K562 (cell line): ENCODE measurements around the gene ZNF280C. TPM values are rescaled to one million over a fixed set of nuclear protein-coding genes. Genes with fewer than 3 reads are reported as not detected.

Experiments
- CEBPG ChIP-seq, 3 experiments: fragments of 200-800 bp in 1 of 3; sonication (Bioruptor generic) in 1 of 3; sonication (generic) in 1 of 3; formaldehyde crosslinking in 1 of 3; IDR thresholded peaks in 2 of 3; conservative IDR thresholded peaks in 1 of 3; 2 replicates each; pipeline versions ENCODE4 v1.6.1 to v1.8.0; 2016 to 2022; ENCODE audit warnings: missing compliant biosample characterization in 2 of 3, missing genetic modification characterization in 2 of 3, mild to moderate bottlenecking in 1 of 3, missing genetic modification reagents in 1 of 3
- ETV1 ChIP-seq: fragments of 450-650 bp; conservative IDR thresholded peaks from 2 replicates; pipeline ENCODE4 v1.6.1; 2016; ENCODE audit warnings: missing genetic modification characterization, control low read depth, low read depth, missing compliant biosample characterization
- EZH2 ChIP-seq: IDR thresholded peaks from 2 replicates; pipeline ENCODE4 v1.6.1; 2012; ENCODE audit warnings: low read depth, mild to moderate bottlenecking, inconsistent platforms, low read length, borderline replicate concordance
- MCM5 ChIP-seq: fragments of 450-650 bp; IDR thresholded peaks from 2 replicates; pipeline ENCODE4 v1.6.1; 2016; ENCODE audit warnings: low read depth
- MLX ChIP-seq, 2 experiments: fragments of 450-650 bp in 1 of 2; sonication (generic) in 1 of 2; formaldehyde crosslinking; conservative IDR thresholded peaks; 2 replicates each; pipeline versions ENCODE4 v1.4.0 to v1.8.1; 2020 to 2022; ENCODE audit warnings: mild to moderate bottlenecking in 1 of 2, missing genetic modification reagents in 1 of 2
- MTA2 ChIP-seq: fragments of 450-650 bp; IDR thresholded peaks from 2 replicates; pipeline ENCODE4 v1.6.1; 2016; ENCODE audit warnings: low read depth
- MYBL2 ChIP-seq, 2 experiments: fragments of 450-650 bp in 1 of 2; sonication (generic) in 1 of 2; formaldehyde crosslinking in 1 of 2; IDR thresholded peaks; 2 replicates each; pipeline versions ENCODE4 v1.6.1 to v1.8.1; 2017 to 2022; ENCODE audit warnings: borderline replicate concordance in 1 of 2, inconsistent platforms in 1 of 2, low read depth in 1 of 2, mild to moderate bottlenecking in 1 of 2, missing genetic modification reagents in 1 of 2, moderate library complexity in 1 of 2
- RHOXF2B ChIP-seq: fragments of 250-450 bp; sonication (Bioruptor Pico); conservative IDR thresholded peaks from 2 replicates; pipeline ENCODE4 v1.5.1; 2021
- RNF219 ChIP-seq: fragments of 250-450 bp; sonication (Bioruptor Pico); IDR thresholded peaks from 2 replicates; pipeline ENCODE4 v1.5.0; 2022; ENCODE audit warnings: mild to moderate bottlenecking
- TCF3 ChIP-seq: sonication (generic); formaldehyde crosslinking; IDR thresholded peaks from 2 replicates; pipeline ENCODE4 v1.4.0; 2020; ENCODE audit warnings: mild to moderate bottlenecking, missing genetic modification reagents
- TRIM25 ChIP-seq: fragments of 450-650 bp; IDR thresholded peaks from 2 replicates; pipeline ENCODE4 v1.7.0; 2016; ENCODE audit warnings: borderline replicate concordance
- TRIM28 ChIP-seq: fragments of 450-650 bp; IDR thresholded peaks from 2 replicates; pipeline ENCODE4 v1.6.1; 2017
- ZBTB7A ChIP-seq: IDR thresholded peaks from 2 replicates; pipeline ENCODE4 v1.6.1; 2011; ENCODE audit warnings: low read depth, mild to moderate bottlenecking, low read length, moderate library complexity, borderline replicate concordance; ENCODE audit not compliant: control insufficient read depth
- ZHX1 ChIP-seq: fragments of 150-350 bp; conservative IDR thresholded peaks from 2 replicates; pipeline ENCODE4 v1.6.1; 2014; ENCODE audit warnings: low read length
- ZKSCAN1 ChIP-seq: fragments of 150-350 bp; IDR thresholded peaks from 2 replicates; pipeline ENCODE4 v1.6.1; 2016; ENCODE audit warnings: low read depth, low read length
- ZNF23 ChIP-seq: fragments of 250-450 bp; sonication (Bioruptor Pico); IDR thresholded peaks from 2 replicates; pipeline ENCODE4 v1.4.0; 2020; ENCODE audit warnings: mild to moderate bottlenecking
- ZNF507 ChIP-seq: conservative IDR thresholded peaks from 2 replicates; pipeline ENCODE4 v1.6.1; 2017; ENCODE audit warnings: missing genetic modification characterization, missing compliant biosample characterization
- ZNF766 ChIP-seq: fragments of 200-800 bp; sonication (Bioruptor generic); conservative IDR thresholded peaks from 2 replicates; pipeline ENCODE4 v1.6.1; 2016; ENCODE audit warnings: missing genetic modification characterization, missing compliant biosample characterization
- ZSCAN29 ChIP-seq: fragments of 450-650 bp; IDR thresholded peaks from 2 replicates; pipeline ENCODE4 v1.6.1; 2017
- polyA plus RNA-seq, 8 experiments: library from polyadenylated mRNA; depleted of rRNA in 4 of 8; stranded (reverse) in 5 of 8; unstranded in 3 of 8; fragments of >200 nt; fragmentation: Nextera tagmentation in 2 of 8; fragmentation: Illumina TruSeq in 1 of 8; extraction: Ambion mirVana in 2 of 8; extraction: Trizol in 1 of 8; gene quantifications; 2 replicates each; pipeline versions ENCODE4 v1.2.1 to v1.2.3, GENCODE V29; 2011 to 2014; ENCODE audit warnings: inconsistent platforms in 1 of 8, missing spikeins in 1 of 8
- total RNA-seq, 7 experiments: library from RNA; depleted of rRNA in 6 of 7; stranded (reverse); fragments of >200 nt in 6 of 7; fragmentation: Illumina TruSeq in 2 of 7; extraction: Trizol in 2 of 7; gene quantifications; 2 replicates each; pipeline versions ENCODE4 v1.2.1 to v1.2.3, GENCODE V29; 2011 to 2021; ENCODE audit warnings: low replicate concordance in 1 of 7

ZNF280C gene
- total and polyA plus RNA-seq, 9 of the 15 experiments (the other 6 are each of a cell fraction or from before 2014, with no cell fraction given), result 1.6 to 8.3 (median 4.4) TPM

GRCh38 chrX:130268449-130269170, at the start of gene ZNF280C (continued):
- TF ChIP-seq ZKSCAN1, result 0 out of 2 replicates have a peak, but pooled peaks have one; percentile 66
- no peak for TF ChIP-seq TRIM25
- TF ChIP-seq MCM5, result no peak
- peak; percentile 90 for TF ChIP-seq MYBL2 (IDR thresholded peaks at IDR 0.05; ENCODE audit: low read depth)
- TF ChIP-seq MYBL2 (CRISPR knock-in tag; IDR thresholded peaks at IDR 0.05; ENCODE audit: borderline replicate concordance), result no peak
- no peak for TF ChIP-seq RNF219 (CRISPR knock-in tag)
- no peak for TF ChIP-seq ZHX1
- no peak for TF ChIP-seq CEBPG (CRISPR knock-in tag; IDR thresholded peaks at IDR 0.05)
- no peak for TF ChIP-seq CEBPG (tag; conservative IDR thresholded peaks at IDR 0.05 in 1 of 2, IDR thresholded peaks at IDR 0.05 in 1 of 2)
- TF ChIP-seq EZH2, result no peak
- no peak for TF ChIP-seq ZSCAN29
- 0 out of 2 replicates have a peak, but pooled peaks have one; percentile 18 for TF ChIP-seq TCF3 (CRISPR knock-in tag)
- TF ChIP-seq ZNF23 (CRISPR knock-in tag), result no peak
- TF ChIP-seq ETV1, result peak; percentile 66
- peak; percentile 78 for TF ChIP-seq ZNF766
- TF ChIP-seq ZNF507, result no peak
- TF ChIP-seq RHOXF2B (CRISPR knock-in tag), result no peak
- no peak for TF ChIP-seq MLX (CRISPR knock-in tag; conservative IDR thresholded peaks at IDR 0.05)
- no peak for TF ChIP-seq MTA2
- no peak for TF ChIP-seq ZBTB7A
- no peak for TF ChIP-seq TRIM28
